Measurements from ENCODE around the gene LRP1B.

DNA sequence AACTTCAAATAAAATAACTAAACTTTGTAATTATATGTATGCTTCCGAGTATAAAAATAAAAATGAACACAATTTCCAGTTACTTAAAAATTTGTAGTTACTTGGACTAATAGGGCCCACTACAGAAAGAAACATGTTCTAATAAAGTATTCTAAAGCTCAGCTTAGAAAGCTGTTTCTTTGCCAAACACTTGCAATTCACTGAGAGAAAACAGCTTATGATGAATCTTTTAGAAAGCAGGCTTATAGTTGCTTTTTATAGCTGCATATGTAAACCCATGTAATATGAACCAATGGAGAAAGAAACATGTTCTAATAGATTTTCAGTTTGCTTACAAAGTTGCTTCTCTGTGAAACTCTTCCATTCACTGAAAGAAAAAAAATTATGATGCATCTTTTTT, 766.0 kb downstream of the LRP1B start:
- TF ChIP-seq, protein P1, sequence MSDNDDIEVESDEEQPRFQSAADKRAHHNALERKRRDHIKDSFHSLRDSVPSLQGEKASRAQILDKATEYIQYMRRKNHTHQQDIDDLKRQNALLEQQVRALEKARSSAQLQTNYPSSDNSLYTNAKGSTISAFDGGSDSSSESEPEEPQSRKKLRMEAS (IDR thresholded peaks at IDR 0.05; ENCODE audit: low read depth) = no peak
- TF ChIP-seq, protein P2, sequence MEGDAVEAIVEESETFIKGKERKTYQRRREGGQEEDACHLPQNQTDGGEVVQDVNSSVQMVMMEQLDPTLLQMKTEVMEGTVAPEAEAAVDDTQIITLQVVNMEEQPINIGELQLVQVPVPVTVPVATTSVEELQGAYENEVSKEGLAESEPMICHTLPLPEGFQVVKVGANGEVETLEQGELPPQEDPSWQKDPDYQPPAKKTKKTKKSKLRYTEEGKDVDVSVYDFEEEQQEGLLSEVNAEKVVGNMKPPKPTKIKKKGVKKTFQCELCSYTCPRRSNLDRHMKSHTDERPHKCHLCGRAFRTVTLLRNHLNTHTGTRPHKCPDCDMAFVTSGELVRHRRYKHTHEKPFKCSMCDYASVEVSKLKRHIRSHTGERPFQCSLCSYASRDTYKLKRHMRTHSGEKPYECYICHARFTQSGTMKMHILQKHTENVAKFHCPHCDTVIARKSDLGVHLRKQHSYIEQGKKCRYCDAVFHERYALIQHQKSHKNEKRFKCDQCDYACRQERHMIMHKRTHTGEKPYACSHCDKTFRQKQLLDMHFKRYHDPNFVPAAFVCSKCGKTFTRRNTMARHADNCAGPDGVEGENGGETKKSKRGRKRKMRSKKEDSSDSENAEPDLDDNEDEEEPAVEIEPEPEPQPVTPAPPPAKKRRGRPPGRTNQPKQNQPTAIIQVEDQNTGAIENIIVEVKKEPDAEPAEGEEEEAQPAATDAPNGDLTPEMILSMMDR (IDR thresholded peaks at IDR 0.05) = no peak
- no peak for TF ChIP-seq POLR2AphosphoS5 (IDR thresholded peaks at IDR 0.05; ENCODE audit: low read depth, low read length)
